ENCODE data around the gene MEIS2.

- TF ChIP-seq EZH2 (IDR thresholded peaks at IDR 0.05; ENCODE audit: borderline replicate concordance, insufficient read depth, low read length, poor library complexity, severe bottlenecking) (no peak), CTCF (IDR thresholded peaks at IDR 0.05; ENCODE audit: poor library complexity, severe bottlenecking) (no peak), SMC3 (conservative IDR thresholded peaks at IDR 0.05; ENCODE audit: poor library complexity) (peak; percentile 36), TAF1 (IDR thresholded peaks at IDR 0.05; ENCODE audit: low read depth) (no peak), REST (IDR thresholded peaks at IDR 0.05; ENCODE audit: borderline replicate concordance) (peak; percentile 26), EP300 (conservative IDR thresholded peaks at IDR 0.05; ENCODE audit: poor library complexity, severe bottlenecking) (no peak), POLR2AphosphoS5 (IDR thresholded peaks at IDR 0.05) (no peak)
Observed at GRCh38 chr15:37109168-37109871, 9.0 kb upstream of the MEIS2 start.
